Measurements from ENCODE around the gene CYP4F2.
"Not testable (repeated sequence)": the region's sequence is repeated elsewhere in the genome, so short reads cannot be mapped to it uniquely, and the experiment has no call there.

The CYP4F2 gene

DNA sequence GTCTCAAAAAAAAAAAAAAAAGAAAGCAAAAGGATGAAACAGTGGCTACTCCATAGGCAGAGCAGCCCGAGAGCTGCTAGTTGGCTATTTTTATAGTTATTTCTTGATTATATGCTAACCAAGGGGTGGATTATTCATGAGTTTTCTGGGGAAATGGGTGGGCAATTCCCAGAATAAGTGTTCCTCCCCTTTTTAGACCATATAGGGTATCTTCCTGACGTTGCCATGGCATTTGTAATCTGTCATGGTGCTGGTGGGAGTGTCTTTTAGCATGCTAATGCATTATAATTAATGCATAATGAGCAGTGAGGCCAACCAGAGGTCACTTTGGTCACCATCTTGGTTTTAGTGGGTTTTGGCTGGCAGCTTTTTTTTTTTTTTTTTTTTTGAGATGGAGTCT lies 57.0 kb downstream of the CYP4F2 start:
- no peak for DNase-seq (ENCODE audit: extremely low spot score)
- ChIA-PET POLR2A (no interaction called here), CTCF (no interaction called here)
- TF ChIP-seq CTCF (IDR thresholded peaks at IDR 0.05; ENCODE audit: control extremely low read depth, extremely low read depth, low read depth, missing control alignments): no peak

DNA sequence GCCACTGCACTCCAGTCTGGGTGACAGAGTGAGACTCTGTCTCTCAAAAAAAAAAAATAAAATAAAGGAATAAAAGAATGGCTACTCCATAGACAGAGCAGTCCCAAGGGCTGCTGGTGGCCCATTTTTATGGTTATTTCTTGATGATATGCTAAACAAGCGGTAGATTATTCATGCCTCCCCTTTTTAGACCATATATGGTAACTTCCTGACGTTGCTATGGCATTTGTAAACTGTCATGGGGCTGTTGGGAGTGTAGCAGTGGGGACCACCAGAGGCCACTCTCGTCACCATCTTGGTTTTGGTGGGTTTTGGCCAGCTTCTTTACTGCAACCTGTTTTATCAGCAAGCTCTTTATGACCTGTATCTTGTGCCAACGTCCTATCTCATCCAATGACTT lies 58.0 kb downstream of the CYP4F2 start:
- POLR2A ChIA-PET; DNase-seq (ENCODE audit: extremely low spot score): not testable (repeated sequence)
- CTCF ChIA-PET: interaction anchor here (1.1 kb wide), 1 partner anchor 15 kb away, joined by 3 read pairs; no protein-coding TSS in a partner anchor

GRCh38 chr19:15838351-15838750 lies 59.5 kb downstream of the CYP4F2 start:
- DNase-seq (ENCODE audit: extremely low spot score): no peak
- POLR2A ChIA-PET: interaction anchor here (0.8 kb wide), 1 partner anchor 1765 kb away, joined by 10 read pairs; no protein-coding TSS in a partner anchor
- TF ChIP-seq CTCF (IDR thresholded peaks at IDR 0.05; ENCODE audit: control extremely low read depth, extremely low read depth, low read depth, missing control alignments): no peak
- CTCF ChIA-PET: no interaction called here

DNA sequence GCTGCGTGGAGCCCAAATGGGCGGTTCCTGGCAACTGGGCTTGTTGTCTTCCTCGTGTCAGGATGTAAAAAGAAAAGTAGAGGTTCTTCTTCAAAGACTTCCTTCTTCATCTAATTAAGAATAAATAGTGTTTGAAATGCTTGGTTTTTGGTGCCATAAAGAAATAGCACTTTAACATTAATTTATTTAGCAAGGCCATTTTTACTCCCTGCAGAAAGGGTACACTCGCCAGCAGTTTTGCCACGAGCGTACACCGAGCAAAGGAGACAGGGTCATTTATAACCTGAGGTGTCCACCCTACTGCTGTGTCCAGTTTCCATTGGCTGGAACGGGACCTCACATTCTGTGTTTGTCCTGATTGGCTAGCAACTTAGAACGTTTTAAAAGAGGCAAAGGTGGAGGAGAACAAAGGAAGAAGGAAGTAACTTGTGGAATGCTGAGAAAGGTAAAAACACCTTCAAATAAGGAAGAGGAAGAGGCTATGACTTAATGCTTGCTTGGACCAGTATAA lies 60.6 kb downstream of the CYP4F2 start:
- POLR2A ChIA-PET: no interaction called here
- CTCF ChIA-PET: no interaction called here
- DNase-seq (ENCODE audit: extremely low spot score): no peak
- no peak for TF ChIP-seq CTCF (IDR thresholded peaks at IDR 0.05; ENCODE audit: control extremely low read depth, extremely low read depth, low read depth, missing control alignments)

GRCh38 chr19:15836330-15837220 lies 61.3 kb downstream of the CYP4F2 start:
- TF ChIP-seq CTCF (IDR thresholded peaks at IDR 0.05; ENCODE audit: control extremely low read depth, extremely low read depth, low read depth, missing control alignments): no peak
- POLR2A ChIA-PET: no interaction called here
- CTCF ChIA-PET: no interaction called here
- DNase-seq (ENCODE audit: extremely low spot score): peak; percentile 94

- CTCF ChIA-PET: interaction anchor here (0.8 kb wide), 1 partner anchor 16 kb away, joined by 4 read pairs; no protein-coding TSS in a partner anchor
- DNase-seq (ENCODE audit: extremely low spot score); POLR2A ChIA-PET: not testable (repeated sequence)
Observed at GRCh38 chr19:15835565-15836329, 62.1 kb downstream of the CYP4F2 start.

GRCh38 chr19:15834232-15834631 lies 63.6 kb downstream of the CYP4F2 start:
- CTCF ChIA-PET; POLR2A ChIA-PET; DNase-seq (ENCODE audit: extremely low spot score): not testable (repeated sequence)

DNA sequence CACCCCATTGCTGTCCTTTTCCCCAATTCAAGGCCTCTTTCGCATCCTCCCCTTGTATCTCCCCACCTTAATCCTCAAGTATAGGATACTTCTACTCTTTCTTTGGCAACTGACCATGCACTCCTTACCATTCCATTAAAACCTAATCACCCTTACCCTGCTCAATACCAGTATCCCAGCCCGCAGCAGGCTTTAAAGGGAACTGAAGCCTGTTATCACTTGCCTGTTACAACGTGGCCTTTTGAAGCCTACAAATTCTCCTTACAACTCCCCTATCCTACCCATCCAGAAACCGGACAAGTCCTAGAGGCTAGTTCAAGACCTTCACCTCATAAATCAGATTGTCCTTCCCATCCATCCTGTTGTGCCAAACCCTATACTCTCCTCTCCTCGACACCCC lies 66.2 kb downstream of the CYP4F2 start:
- CTCF ChIA-PET: no interaction called here
- no peak for DNase-seq (ENCODE audit: extremely low spot score)
- POLR2A ChIA-PET: no interaction called here
- no peak for TF ChIP-seq CTCF (IDR thresholded peaks at IDR 0.05; ENCODE audit: control extremely low read depth, extremely low read depth, low read depth, missing control alignments)

All from GM10248 (cell line).